ENCODE results near the gene RANBP9.

Gene RANBP9

DNA sequence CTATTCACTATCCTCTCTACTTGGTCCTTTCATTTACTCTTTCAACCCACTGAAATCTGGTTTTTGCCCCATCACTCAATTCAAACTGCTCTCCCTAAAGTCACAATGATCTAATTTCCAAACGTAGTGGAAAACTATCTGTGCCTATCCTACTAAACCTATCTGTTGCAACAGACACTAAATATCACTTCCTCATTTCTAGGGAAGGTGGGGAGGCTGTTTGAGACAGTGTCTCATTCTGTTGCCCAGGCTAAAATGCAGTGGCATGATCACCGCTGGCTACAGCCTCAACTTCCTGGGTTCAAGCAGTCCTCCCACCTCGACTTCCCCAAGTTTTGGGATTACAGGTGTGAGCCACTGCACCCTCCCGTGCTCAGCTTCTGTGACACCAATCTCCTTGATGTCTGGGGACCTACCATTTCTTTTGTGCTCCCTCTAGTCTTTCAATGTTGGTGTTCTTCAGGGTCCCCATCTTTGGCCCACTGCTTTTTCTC lies 8.8 kb downstream of the RANBP9 start:
- no peak overlapping the region for H3K9ac ChIP-seq
- TF ChIP-seq, protein P1, sequence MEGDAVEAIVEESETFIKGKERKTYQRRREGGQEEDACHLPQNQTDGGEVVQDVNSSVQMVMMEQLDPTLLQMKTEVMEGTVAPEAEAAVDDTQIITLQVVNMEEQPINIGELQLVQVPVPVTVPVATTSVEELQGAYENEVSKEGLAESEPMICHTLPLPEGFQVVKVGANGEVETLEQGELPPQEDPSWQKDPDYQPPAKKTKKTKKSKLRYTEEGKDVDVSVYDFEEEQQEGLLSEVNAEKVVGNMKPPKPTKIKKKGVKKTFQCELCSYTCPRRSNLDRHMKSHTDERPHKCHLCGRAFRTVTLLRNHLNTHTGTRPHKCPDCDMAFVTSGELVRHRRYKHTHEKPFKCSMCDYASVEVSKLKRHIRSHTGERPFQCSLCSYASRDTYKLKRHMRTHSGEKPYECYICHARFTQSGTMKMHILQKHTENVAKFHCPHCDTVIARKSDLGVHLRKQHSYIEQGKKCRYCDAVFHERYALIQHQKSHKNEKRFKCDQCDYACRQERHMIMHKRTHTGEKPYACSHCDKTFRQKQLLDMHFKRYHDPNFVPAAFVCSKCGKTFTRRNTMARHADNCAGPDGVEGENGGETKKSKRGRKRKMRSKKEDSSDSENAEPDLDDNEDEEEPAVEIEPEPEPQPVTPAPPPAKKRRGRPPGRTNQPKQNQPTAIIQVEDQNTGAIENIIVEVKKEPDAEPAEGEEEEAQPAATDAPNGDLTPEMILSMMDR (conservative IDR thresholded peaks at IDR 0.05; ENCODE audit: low read depth, low read length) = no peak
- no peak overlapping the region for H3K27ac ChIP-seq
- H3K27me3 ChIP-seq (ENCODE audit: insufficient read depth, low read depth) = no peaks in the 10 kb centered on the region
- no peak overlapping the region for H3K4me2 ChIP-seq
- H3K4me3 ChIP-seq (IDR thresholded peaks at IDR 0.05; ENCODE audit: insufficient read depth, low read depth, low read length) = no peak overlapping the region
- peaks cover 8% of the 10 kb centered on the region for H3K4me1 ChIP-seq (ENCODE audit: low read depth, poor library complexity, severe bottlenecking)
- no peak overlapping the region for H2AFZ ChIP-seq (ENCODE audit: low read depth)
- H4K20me1 ChIP-seq (ENCODE audit: insufficient read depth) = 0 out of 2 replicates have a peak, but pooled peaks cover 6% of the 10 kb centered on the region
- no peaks in the 10 kb centered on the region for H3K36me3 ChIP-seq (ENCODE audit: insufficient read depth)
- H3K79me2 ChIP-seq (ENCODE audit: insufficient read depth, low read depth) = peaks cover 100% of the 10 kb centered on the region

DNA sequence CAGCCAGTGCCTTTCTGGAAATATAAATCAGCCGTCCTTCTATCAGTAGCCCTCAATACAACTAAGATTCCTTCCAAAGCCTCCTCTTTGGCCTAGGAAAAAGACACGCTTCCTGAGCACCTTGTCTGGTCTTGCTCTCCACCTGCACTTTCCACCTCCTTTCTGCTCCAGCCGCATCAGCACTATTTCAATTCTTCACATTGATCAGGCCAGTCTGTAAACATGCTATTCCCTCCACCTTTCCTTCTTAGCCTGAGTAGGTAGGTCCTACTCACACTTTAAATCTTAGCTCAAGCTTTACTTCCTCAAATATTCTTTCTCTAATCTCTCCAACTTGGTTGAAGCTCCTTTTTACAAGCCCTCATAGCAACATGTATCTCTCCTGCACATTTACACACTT lies 11.4 kb downstream of the RANBP9 start:
- TF ChIP-seq, protein P1 (conservative IDR thresholded peaks at IDR 0.05; ENCODE audit: low read depth, low read length) = no peak
- no peak overlapping the region for H3K4me2 ChIP-seq
- peaks cover 100% of the 10 kb centered on the region for H3K79me2 ChIP-seq (ENCODE audit: insufficient read depth, low read depth)
- H3K4me1 ChIP-seq (ENCODE audit: low read depth, poor library complexity, severe bottlenecking) = peaks cover 24% of the 10 kb centered on the region
- H3K27me3 ChIP-seq (ENCODE audit: insufficient read depth, low read depth) = no peaks in the 10 kb centered on the region
- H4K20me1 ChIP-seq (ENCODE audit: insufficient read depth) = 0 out of 2 replicates have a peak, but pooled peaks cover 3% of the 10 kb centered on the region
- no peak overlapping the region for H3K4me3 ChIP-seq (IDR thresholded peaks at IDR 0.05; ENCODE audit: insufficient read depth, low read depth, low read length)
- no peak overlapping the region for H3K27ac ChIP-seq
- H2AFZ ChIP-seq (ENCODE audit: low read depth) = no peak overlapping the region
- no peak overlapping the region for H3K9ac ChIP-seq
- H3K36me3 ChIP-seq (ENCODE audit: insufficient read depth) = no peaks in the 10 kb centered on the region

DNA sequence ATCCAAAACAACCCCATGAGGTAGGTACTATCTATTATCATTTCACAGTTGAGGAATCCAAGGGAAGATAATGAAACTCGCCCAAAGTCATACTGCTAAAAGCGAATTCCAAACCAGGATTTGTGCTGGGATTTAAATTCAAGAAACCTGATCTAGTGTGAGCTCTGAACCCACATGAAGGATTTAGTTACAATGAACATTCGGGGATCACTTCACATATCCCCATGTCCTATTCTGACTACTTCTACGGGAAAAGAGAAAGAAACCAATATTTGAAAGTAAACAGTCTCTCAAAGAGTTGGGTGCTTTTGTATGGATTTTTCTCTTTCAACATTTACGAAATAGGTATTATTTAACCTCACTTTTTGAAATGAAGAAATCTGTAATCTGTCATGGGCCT lies 12.9 kb downstream of the RANBP9 start:
- H3K4me3 ChIP-seq (IDR thresholded peaks at IDR 0.05; ENCODE audit: insufficient read depth, low read depth, low read length) = no peak overlapping the region
- peaks cover 99% of the 10 kb centered on the region for H3K79me2 ChIP-seq (ENCODE audit: insufficient read depth, low read depth)
- 0 out of 2 replicates have a peak, but pooled peaks cover 3% of the 10 kb centered on the region for H4K20me1 ChIP-seq (ENCODE audit: insufficient read depth)
- H3K9ac ChIP-seq = no peak overlapping the region
- H3K4me2 ChIP-seq = no peak overlapping the region
- H3K4me1 ChIP-seq (ENCODE audit: low read depth, poor library complexity, severe bottlenecking) = peaks cover 38% of the 10 kb centered on the region
- TF ChIP-seq, protein P1 (conservative IDR thresholded peaks at IDR 0.05; ENCODE audit: low read depth, low read length) = no peak
- H2AFZ ChIP-seq (ENCODE audit: low read depth) = no peak overlapping the region
- H3K27me3 ChIP-seq (ENCODE audit: insufficient read depth, low read depth) = no peaks in the 10 kb centered on the region
- no peak overlapping the region for H3K27ac ChIP-seq
- no peaks in the 10 kb centered on the region for H3K36me3 ChIP-seq (ENCODE audit: insufficient read depth)

DNA sequence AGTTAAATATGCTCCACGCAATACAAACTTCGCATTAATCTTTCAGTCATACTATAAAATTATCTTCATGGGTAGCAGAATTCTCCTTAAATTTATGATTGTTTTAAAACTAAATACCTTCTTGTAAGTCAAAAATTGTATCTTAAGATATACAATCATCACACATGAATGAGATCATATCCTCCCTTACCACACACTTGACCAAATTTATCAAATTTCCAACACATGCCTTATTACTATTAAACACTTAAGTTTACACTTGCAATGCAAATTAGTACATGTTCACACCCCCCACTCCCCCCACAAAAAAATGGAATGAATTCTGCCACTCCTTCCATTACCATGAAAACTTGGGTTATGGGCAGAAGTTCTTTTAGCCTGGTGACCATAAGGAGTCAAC lies 13.8 kb downstream of the RANBP9 start:
- TF ChIP-seq, protein P1 (conservative IDR thresholded peaks at IDR 0.05; ENCODE audit: low read depth, low read length) = no peak
- no peak overlapping the region for H3K27ac ChIP-seq
- H3K27me3 ChIP-seq (ENCODE audit: insufficient read depth, low read depth) = no peaks in the 10 kb centered on the region
- no peak overlapping the region for H3K9ac ChIP-seq
- no peak overlapping the region for H3K4me3 ChIP-seq (IDR thresholded peaks at IDR 0.05; ENCODE audit: insufficient read depth, low read depth, low read length)
- peaks cover 46% of the 10 kb centered on the region for H3K4me1 ChIP-seq (ENCODE audit: low read depth, poor library complexity, severe bottlenecking)
- H3K79me2 ChIP-seq (ENCODE audit: insufficient read depth, low read depth) = peaks cover 98% of the 10 kb centered on the region
- H3K36me3 ChIP-seq (ENCODE audit: insufficient read depth) = no peaks in the 10 kb centered on the region
- no peak overlapping the region for H3K4me2 ChIP-seq
- no peak overlapping the region for H2AFZ ChIP-seq (ENCODE audit: low read depth)
- H4K20me1 ChIP-seq (ENCODE audit: insufficient read depth) = 0 out of 2 replicates have a peak, but pooled peaks cover 3% of the 10 kb centered on the region

Data from KMS-11 (cell line).